ENCODE results near the gene PCSK2.

Gene PCSK2

DNA sequence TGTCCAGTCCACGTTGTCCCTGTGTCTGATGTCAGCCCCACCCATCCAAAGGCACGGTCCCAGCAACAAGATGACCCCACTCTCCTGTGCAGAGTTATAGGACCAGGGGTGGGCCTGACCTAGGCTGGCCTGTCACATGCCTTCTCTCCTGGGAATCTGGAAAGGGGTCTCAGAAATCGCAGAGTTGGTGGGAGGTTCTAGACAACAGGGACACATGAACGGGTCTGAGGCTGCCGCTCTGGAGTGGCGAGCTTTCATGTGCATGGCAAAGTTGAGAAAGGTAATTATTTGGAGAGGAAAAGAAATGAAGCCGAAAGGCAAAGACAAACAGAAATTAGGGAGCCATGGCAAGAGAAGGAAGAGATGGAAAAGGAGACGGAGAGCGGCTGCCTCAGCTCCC is 274.9 kb downstream of the PCSK2 start:
- no peak overlapping the region for H3K4me3 ChIP-seq (ENCODE audit: low read length)
- H3K36me3 ChIP-seq (ENCODE audit: control insufficient read depth, insufficient read depth, low read length), result no peaks in the 10 kb centered on the region
- H3K27ac ChIP-seq (ENCODE audit: low read depth, low read length), result no peak overlapping the region
- no peak overlapping the region for H3K9ac ChIP-seq (ENCODE audit: low read length)
- peaks cover 7% of the 10 kb centered on the region for H3K4me1 ChIP-seq (ENCODE audit: control insufficient read depth, insufficient read depth, low read length)
- H3K27me3 ChIP-seq (ENCODE audit: control insufficient read depth, insufficient read depth, low read length), result no peaks in the 10 kb centered on the region

GRCh38 chr20:17502105-17502504 is 275.3 kb downstream of the PCSK2 start:
- no peaks in the 10 kb centered on the region for H3K27me3 ChIP-seq (ENCODE audit: control insufficient read depth, insufficient read depth, low read length)
- H3K4me1 ChIP-seq (ENCODE audit: control insufficient read depth, insufficient read depth, low read length), result peaks cover 7% of the 10 kb centered on the region
- no peaks in the 10 kb centered on the region for H3K36me3 ChIP-seq (ENCODE audit: control insufficient read depth, insufficient read depth, low read length)
- H3K27ac ChIP-seq (ENCODE audit: low read depth, low read length), result no peak overlapping the region
- no peak overlapping the region for H3K4me3 ChIP-seq (ENCODE audit: low read length)
- H3K9ac ChIP-seq (ENCODE audit: low read length), result no peak overlapping the region

DNA sequence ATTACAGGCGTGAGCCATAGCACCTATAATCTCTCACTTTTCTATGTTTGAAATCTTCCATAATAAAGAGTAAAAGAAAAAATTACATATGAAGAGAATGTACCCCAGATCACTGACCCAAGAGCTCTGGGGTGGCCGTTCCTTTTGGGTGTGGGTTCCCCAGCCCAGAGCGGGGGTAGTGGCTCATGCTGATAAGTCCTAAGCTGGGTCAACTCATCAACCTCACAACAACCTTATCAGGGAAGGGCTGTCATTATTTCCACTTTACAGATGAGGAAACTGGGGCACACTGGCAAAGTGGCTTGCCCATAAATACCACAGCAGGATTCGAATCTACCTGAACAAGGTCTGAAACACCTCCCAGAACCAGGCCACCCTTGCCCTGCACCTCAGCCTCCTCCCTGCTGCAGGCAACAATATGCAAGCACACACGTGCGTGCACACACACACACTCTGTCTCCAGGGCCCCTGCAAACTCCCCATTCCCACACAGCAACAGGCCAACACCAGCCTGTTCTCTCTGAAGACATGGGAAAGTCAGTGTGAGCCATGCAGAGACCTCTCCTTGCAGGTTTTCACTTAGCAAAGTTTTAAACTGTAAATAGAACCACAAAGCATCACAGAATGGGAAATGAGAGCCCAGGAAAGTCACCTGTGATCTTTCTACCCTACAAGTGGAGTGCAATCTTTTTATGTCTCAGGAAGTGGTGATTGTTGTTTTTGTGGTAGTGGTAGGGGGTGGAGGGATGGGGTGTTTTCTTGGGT is 276.6 kb downstream of the PCSK2 start:
- Histone ChIP-seq H3K27ac (ENCODE audit: low read depth, low read length) (no peak overlapping the region), H3K4me3 (ENCODE audit: low read length) (no peak overlapping the region), H3K9ac (ENCODE audit: low read length) (no peak overlapping the region), H3K4me1 (ENCODE audit: control insufficient read depth, insufficient read depth, low read length) (no peaks in the 10 kb centered on the region), H3K27me3 (ENCODE audit: control insufficient read depth, insufficient read depth, low read length) (no peaks in the 10 kb centered on the region), H3K36me3 (ENCODE audit: control insufficient read depth, insufficient read depth, low read length) (no peaks in the 10 kb centered on the region)

- Histone ChIP-seq H3K36me3 (ENCODE audit: control insufficient read depth, insufficient read depth, low read length) (no peaks in the 10 kb centered on the region), H3K9ac (ENCODE audit: low read length) (no peak overlapping the region), H3K27ac (ENCODE audit: low read depth, low read length) (no peak overlapping the region), H3K27me3 (ENCODE audit: control insufficient read depth, insufficient read depth, low read length) (no peaks in the 10 kb centered on the region), H3K4me1 (ENCODE audit: control insufficient read depth, insufficient read depth, low read length) (no peaks in the 10 kb centered on the region), H3K4me3 (ENCODE audit: low read length) (peak overlapping the region; percentile 7)
Observed at GRCh38 chr20:17504066-17504897, 277.4 kb downstream of the PCSK2 start.

GRCh38 chr20:17504898-17505635 is 278.2 kb downstream of the PCSK2 start:
- Histone ChIP-seq H3K36me3 (ENCODE audit: control insufficient read depth, insufficient read depth, low read length) (no peaks in the 10 kb centered on the region), H3K4me3 (ENCODE audit: low read length) (peak overlapping the region; percentile 64), H3K4me1 (ENCODE audit: control insufficient read depth, insufficient read depth, low read length) (no peaks in the 10 kb centered on the region), H3K27me3 (ENCODE audit: control insufficient read depth, insufficient read depth, low read length) (no peaks in the 10 kb centered on the region), H3K27ac (ENCODE audit: low read depth, low read length) (peak overlapping the region; percentile 57), H3K9ac (ENCODE audit: low read length) (no peak overlapping the region)

DNA sequence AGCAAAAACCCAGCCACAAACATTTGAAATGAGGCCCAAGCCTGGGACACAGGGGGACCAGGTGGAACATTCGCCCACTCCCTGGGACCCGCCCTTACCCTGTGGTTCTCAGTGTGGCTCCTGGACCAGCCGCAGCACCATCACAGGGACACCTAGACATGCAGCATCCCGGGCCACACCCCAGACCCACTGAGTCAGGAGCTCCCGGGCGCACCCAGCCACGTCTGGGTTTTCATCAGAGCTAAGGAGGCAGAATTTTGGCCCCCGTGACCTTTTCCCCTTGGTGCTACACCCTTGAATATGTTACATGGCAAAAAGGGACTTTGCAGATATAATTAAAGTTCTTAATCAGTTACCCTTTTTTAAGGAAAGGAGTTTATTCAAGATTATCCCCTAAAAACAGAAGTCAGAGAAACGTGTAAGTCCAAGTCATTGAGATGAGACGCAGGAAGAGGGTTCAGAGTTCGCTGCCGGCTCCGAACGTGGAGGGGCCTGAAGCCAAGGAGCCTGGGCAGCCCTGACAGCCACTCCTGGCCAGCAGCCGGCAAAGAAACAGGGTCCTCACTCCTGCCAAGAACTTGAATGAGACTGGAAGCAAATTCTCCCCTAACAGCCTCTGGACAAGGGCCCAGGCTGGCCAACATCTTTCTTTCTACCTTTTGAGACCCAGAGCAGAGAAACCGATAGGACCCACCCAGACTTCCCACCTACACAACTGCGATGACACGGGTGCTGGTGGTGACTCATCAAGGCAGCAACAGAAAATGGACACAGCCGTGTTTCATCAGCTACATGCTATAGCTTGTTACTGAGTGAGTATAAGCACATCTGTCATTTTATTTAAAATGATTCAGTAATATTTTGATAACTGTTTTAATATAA is 279.0 kb downstream of the PCSK2 start:
- Histone ChIP-seq H3K27ac (ENCODE audit: low read depth, low read length) (no peak overlapping the region), H3K36me3 (ENCODE audit: control insufficient read depth, insufficient read depth, low read length) (no peaks in the 10 kb centered on the region), H3K9ac (ENCODE audit: low read length) (no peak overlapping the region), H3K4me3 (ENCODE audit: low read length) (peak overlapping the region; percentile 64), H3K27me3 (ENCODE audit: control insufficient read depth, insufficient read depth, low read length) (no peaks in the 10 kb centered on the region), H3K4me1 (ENCODE audit: control insufficient read depth, insufficient read depth, low read length) (no peaks in the 10 kb centered on the region)

DNA sequence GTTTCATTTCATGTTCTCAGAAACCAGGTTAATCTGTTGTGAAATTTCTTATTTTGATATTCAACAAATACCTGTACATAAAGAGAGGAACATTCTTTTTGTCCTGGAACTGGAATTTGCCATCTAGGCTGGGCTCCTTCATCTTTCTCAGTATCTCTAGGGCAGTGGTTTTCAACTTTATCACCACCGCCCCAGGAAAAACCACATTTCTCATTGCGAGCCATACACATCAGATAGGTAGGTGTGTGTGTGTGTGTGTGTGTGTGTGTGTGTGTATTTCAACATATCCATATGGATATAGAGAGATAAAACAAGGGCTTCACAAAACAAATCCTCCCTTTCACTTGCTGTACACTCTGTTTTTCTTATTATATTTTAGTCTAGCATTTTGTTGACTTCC is 280.2 kb downstream of the PCSK2 start:
- Histone ChIP-seq H3K9ac (ENCODE audit: low read length) (no peak overlapping the region), H3K27ac (ENCODE audit: low read depth, low read length) (no peak overlapping the region), H3K4me3 (ENCODE audit: low read length) (no peak overlapping the region), H3K4me1 (ENCODE audit: control insufficient read depth, insufficient read depth, low read length) (no peaks in the 10 kb centered on the region), H3K27me3 (ENCODE audit: control insufficient read depth, insufficient read depth, low read length) (no peaks in the 10 kb centered on the region), H3K36me3 (ENCODE audit: control insufficient read depth, insufficient read depth, low read length) (no peaks in the 10 kb centered on the region)

DNA sequence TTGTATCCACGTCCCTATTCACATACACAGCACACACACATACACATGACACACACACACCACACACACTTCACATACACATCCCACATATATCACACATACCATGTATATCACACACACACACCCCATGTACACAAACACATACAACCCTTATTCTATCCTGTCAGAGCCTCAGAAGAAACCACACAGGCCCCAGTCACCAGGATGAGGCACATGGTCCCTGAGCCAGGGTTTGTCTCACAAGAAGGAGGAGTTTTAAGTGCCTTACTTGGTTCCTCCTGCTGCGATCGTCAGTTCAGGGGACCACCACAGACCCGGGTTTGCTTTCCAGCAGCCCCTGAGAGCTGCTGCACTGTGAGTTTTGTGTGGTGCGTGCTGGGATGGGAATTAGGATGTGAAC is 280.7 kb downstream of the PCSK2 start:
- Histone ChIP-seq H3K9ac (ENCODE audit: low read length) (no peak overlapping the region), H3K36me3 (ENCODE audit: control insufficient read depth, insufficient read depth, low read length) (no peaks in the 10 kb centered on the region), H3K27ac (ENCODE audit: low read depth, low read length) (no peak overlapping the region), H3K4me3 (ENCODE audit: low read length) (no peak overlapping the region), H3K27me3 (ENCODE audit: control insufficient read depth, insufficient read depth, low read length) (no peaks in the 10 kb centered on the region), H3K4me1 (ENCODE audit: control insufficient read depth, insufficient read depth, low read length) (no peaks in the 10 kb centered on the region)

GRCh38 chr20:17508756-17509155 is 281.9 kb downstream of the PCSK2 start:
- H3K27ac ChIP-seq (ENCODE audit: low read depth, low read length), result no peak overlapping the region
- no peak overlapping the region for H3K4me3 ChIP-seq (ENCODE audit: low read length)
- no peaks in the 10 kb centered on the region for H3K36me3 ChIP-seq (ENCODE audit: control insufficient read depth, insufficient read depth, low read length)
- H3K4me1 ChIP-seq (ENCODE audit: control insufficient read depth, insufficient read depth, low read length), result no peaks in the 10 kb centered on the region
- no peaks in the 10 kb centered on the region for H3K27me3 ChIP-seq (ENCODE audit: control insufficient read depth, insufficient read depth, low read length)
- no peak overlapping the region for H3K9ac ChIP-seq (ENCODE audit: low read length)

DNA sequence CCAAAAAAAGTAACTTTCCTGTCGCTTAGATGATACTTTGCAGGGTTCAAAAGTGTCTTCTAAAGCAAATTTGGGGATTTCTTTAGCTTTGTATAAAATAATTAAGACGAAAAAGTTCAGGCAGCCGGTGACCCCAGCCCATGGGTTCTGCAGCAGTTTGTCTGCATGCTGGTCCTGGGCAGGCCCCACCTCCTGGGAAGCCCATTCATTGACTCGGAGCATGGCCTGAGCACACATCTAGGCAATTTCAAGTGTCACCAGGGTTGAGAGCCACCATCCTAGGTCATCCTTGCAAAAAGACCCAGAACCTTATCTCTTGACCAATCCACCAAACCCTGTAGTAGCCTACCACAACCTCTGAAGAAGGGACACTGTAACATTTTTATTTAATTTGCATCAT is 283.7 kb downstream of the PCSK2 start:
- Histone ChIP-seq H3K36me3 (ENCODE audit: control insufficient read depth, insufficient read depth, low read length) (no peaks in the 10 kb centered on the region), H3K27ac (ENCODE audit: low read depth, low read length) (no peak overlapping the region), H3K27me3 (ENCODE audit: control insufficient read depth, insufficient read depth, low read length) (no peaks in the 10 kb centered on the region), H3K4me1 (ENCODE audit: control insufficient read depth, insufficient read depth, low read length) (no peaks in the 10 kb centered on the region), H3K9ac (ENCODE audit: low read length) (no peak overlapping the region), H3K4me3 (ENCODE audit: low read length) (no peak overlapping the region)

DNA sequence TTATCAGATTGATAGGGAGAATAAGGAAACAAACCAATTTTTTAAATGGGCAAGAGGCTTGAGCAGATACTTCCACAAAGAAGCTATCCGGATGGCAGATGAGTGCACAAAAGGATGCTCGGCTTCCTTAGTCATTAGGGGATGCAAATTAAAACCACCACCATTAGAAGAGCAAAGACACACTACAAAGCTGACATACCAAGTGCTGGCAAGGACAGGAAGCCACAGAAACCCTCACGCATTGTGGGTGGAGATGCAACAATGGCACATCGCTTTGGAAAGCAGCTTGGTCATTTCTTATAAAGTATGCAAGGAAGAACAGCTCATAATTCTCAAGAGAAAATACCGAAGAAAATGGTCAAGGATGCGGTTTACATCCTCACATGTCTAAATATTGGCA is 284.6 kb downstream of the PCSK2 start:
- Histone ChIP-seq H3K27ac (ENCODE audit: low read depth, low read length) (no peak overlapping the region), H3K36me3 (ENCODE audit: control insufficient read depth, insufficient read depth, low read length) (no peaks in the 10 kb centered on the region), H3K27me3 (ENCODE audit: control insufficient read depth, insufficient read depth, low read length) (no peaks in the 10 kb centered on the region), H3K4me3 (ENCODE audit: low read length) (no peak overlapping the region), H3K4me1 (ENCODE audit: control insufficient read depth, insufficient read depth, low read length) (no peaks in the 10 kb centered on the region), H3K9ac (ENCODE audit: low read length) (no peak overlapping the region)

DNA sequence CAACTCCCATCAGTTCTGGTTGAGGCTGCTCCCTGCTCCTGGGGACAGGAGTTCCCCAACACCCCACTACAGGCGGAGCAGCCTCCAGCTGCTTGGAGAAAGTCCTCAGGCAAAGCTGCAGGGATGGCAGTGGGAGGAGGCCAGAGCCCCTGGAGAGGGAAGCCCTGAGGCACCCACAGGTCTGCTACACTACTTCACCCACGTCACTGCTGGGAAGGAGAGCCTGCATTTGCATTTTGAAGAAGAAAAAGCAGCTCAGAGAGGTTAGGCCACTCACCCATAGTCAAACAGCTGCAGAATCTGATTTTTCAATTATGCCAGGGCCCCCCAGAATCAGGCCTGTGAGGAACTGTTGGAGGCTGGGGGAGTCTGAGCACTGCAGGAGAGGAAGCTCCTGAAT is 287.1 kb downstream of the PCSK2 start:
- no peaks in the 10 kb centered on the region for H3K27me3 ChIP-seq (ENCODE audit: control insufficient read depth, insufficient read depth, low read length)
- H3K9ac ChIP-seq (ENCODE audit: low read length), result no peak overlapping the region
- no peaks in the 10 kb centered on the region for H3K4me1 ChIP-seq (ENCODE audit: control insufficient read depth, insufficient read depth, low read length)
- H3K27ac ChIP-seq (ENCODE audit: low read depth, low read length), result no peak overlapping the region
- H3K4me3 ChIP-seq (ENCODE audit: low read length), result no peak overlapping the region
- H3K36me3 ChIP-seq (ENCODE audit: control insufficient read depth, insufficient read depth, low read length), result no peaks in the 10 kb centered on the region
